Choroid plexus epithelial cell (primary cell): ENCODE measurements around the gene UNC45A.

Experiments used
- DNase-seq: peaks from one replicate; pipeline ENCODE4 v3.0.0-alpha.2; 2010; ENCODE audit warnings: low read depth
- H3K4me3 ChIP-seq: 2 replicates; pipeline ENCODE4 v1.5.1; 2011; ENCODE audit warnings: low read depth, mild to moderate bottlenecking, control low read depth, low read length, moderate library complexity
- TF ChIP-seq, protein P1 (sequence below): conservative IDR thresholded peaks from 2 replicates; pipeline ENCODE4 v1.5.1; 2011; ENCODE audit warnings: low read depth, mild to moderate bottlenecking, control low read depth, inconsistent platforms, low read length, moderate library complexity

The UNC45A gene

DNA sequence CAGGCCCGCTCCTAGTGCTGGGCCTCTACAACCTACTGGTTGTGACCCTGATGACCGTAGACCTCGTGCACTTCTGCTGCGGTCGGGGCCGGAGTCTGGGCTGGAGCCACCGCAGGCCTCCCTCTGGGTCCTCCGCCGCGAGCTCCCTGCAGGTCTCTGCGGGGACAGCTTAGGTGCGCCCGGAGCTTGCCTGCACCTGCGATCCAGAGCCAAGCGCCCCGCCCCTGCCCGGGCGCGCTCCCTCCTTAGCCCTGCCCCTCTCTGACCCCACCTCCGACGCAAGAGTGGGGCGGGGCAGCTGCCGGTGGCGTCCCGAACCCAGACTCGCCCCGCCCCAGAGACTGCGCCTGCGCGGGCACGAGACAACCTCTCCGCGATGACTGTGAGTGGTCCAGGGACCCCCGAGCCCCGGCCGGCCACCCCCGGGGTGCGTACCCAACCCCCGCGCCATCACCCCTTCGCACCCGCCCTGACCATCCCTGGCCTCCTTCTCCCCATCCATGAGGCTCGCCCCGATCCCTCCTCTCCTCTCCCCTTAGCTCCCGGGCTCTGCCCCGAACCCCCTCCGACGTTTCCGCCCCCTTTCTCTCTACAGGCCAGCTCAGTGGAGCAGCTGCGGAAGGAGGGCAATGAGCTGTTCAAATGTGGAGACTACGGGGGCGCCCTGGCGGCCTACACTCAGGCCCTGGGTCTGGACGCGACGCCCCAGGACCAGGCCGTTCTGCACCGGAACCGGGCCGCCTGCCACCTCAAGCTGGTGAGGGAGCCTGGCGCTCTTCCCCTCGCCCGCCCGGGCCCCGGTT, at the start of gene UNC45A:
Gene UNC45A, plus strand, starts transcription at position 337 of the 803 bp plus-strand sequence. Its CDS starts 40 bp downstream, at position 377.
- peak within 1 kb of the TSS; percentile 84 for H3K4me3 ChIP-seq
- TF ChIP-seq, protein P1, sequence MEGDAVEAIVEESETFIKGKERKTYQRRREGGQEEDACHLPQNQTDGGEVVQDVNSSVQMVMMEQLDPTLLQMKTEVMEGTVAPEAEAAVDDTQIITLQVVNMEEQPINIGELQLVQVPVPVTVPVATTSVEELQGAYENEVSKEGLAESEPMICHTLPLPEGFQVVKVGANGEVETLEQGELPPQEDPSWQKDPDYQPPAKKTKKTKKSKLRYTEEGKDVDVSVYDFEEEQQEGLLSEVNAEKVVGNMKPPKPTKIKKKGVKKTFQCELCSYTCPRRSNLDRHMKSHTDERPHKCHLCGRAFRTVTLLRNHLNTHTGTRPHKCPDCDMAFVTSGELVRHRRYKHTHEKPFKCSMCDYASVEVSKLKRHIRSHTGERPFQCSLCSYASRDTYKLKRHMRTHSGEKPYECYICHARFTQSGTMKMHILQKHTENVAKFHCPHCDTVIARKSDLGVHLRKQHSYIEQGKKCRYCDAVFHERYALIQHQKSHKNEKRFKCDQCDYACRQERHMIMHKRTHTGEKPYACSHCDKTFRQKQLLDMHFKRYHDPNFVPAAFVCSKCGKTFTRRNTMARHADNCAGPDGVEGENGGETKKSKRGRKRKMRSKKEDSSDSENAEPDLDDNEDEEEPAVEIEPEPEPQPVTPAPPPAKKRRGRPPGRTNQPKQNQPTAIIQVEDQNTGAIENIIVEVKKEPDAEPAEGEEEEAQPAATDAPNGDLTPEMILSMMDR, result no peak
- DNase-seq, result peak; percentile 79

- TF ChIP-seq, protein P1, result peak; percentile 99
- peak; percentile 74 for DNase-seq
- H3K4me3 ChIP-seq, result peak overlapping the region; percentile 17
Observed at GRCh38 chr15:90885432-90886290, 49.4 kb upstream of the UNC45A start.

GRCh38 chr15:90886291-90886614, 48.8 kb upstream of the UNC45A start:
- TF ChIP-seq, protein P1, result no peak
- H3K4me3 ChIP-seq, result no peak overlapping the region

DNA sequence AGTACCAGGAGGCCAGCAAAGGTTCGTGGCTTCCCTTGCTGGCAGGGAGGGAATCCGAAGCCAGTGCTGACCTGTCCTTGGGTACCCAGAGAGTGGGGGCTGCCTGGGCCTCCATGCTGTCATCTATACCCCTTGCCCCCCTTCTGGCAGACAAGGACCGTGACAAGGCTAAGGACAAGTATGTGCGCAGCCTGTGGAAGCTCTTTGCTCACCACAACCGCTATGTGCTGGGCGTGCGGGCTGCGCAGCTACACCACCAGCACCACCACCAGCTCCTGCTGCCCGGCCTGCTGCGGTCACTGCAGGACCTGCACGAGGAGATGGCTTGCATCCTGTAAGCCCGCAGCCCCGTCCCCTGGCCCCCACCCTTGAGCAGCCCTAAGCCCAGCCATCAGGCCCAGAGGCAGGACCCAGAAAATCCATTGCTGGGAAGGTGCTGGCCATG, 48.0 kb upstream of the UNC45A start:
- TF ChIP-seq, protein P1, result no peak
- no peak for DNase-seq
- no peak overlapping the region for H3K4me3 ChIP-seq

More at GRCh38 chr15:90886291-90886614, 48.8 kb upstream of the UNC45A start:
- no peak for DNase-seq

GRCh38 chr15:90889313-90889730, 45.8 kb upstream of the UNC45A start:
- no peak for DNase-seq
- no peak overlapping the region for H3K4me3 ChIP-seq
- TF ChIP-seq, protein P1, result no peak

DNA sequence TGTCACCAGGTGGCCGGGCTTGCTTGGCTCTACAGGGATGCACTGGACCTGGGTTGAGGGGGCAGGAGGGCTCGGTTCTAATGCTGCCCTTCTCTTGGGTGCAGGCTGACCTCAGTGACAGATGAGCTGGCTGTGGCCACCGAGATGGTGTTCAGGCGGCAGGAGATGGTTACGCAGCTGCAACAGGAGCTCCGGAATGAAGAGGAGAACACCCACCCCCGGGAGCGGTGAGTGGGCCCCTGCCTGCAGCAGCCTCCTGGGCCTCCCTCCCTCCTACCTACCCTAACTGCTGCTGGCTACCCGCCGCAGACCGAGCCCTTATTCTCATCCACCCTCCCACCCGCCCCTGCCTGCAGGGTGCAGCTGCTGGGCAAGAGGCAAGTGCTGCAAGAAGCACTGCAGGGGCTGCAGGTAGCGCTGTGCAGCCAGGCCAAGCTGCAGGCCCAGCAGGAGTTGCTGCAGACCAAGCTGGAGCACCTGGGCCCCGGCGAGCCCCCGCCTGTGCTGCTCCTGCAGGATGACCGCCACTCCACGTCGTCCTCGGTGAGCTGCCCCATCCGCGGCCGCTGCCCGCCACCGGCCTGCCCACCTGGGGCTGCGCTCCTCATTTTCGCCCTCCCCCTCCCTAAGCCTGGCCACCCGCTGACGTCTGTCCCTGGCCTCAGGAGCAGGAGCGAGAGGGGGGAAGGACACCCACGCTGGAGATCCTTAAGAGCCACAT, 45.2 kb upstream of the UNC45A start:
- no peak overlapping the region for H3K4me3 ChIP-seq
- TF ChIP-seq, protein P1, result no peak
- no peak for DNase-seq
